Spleen (tissue), 11 donors: ENCODE measurements around the gene RHOC. TPM values are rescaled to one million over a fixed set of nuclear protein-coding genes. Genes with fewer than 3 reads are reported as not detected.
A peak's percentile ranks its signal among the peaks of the same experiment; 100 is the strongest.

Source experiments
- DNase-seq: peaks from one replicate; pipeline ENCODE4 v3.0.0-alpha.2; 2020
- H3K27ac ChIP-seq, 8 donors: fragments of 200-600 bp; sonication (generic) in 7 of 8; 1 replicate in 4 of 8; 2 replicates in 4 of 8; pipeline versions ENCODE4 v1.5.0 to v1.8.0; 2016 to 2021; ENCODE audit warnings: inconsistent platforms in 4 of 8, mild to moderate bottlenecking in 4 of 8, moderate library complexity in 1 of 8
- H3K27me3 ChIP-seq, 7 donors: fragments of 200-600 bp; sonication (generic) in 6 of 7; replicated peaks in 1 of 7; 1 replicate in 4 of 7; 2 replicates in 3 of 7; pipeline versions ENCODE4 v1.5.0 to v1.8.0; 2016 to 2021; ENCODE audit warnings: inconsistent platforms in 3 of 7, mild to moderate bottlenecking in 1 of 7
- H3K36me3 ChIP-seq, 6 donors: fragments of 200-600 bp; sonication (generic) in 5 of 6; 1 replicate in 4 of 6; 2 replicates in 2 of 6; pipeline versions ENCODE4 v1.5.0 to v1.8.0; 2016 to 2021; ENCODE audit warnings: inconsistent platforms in 2 of 6
- H3K4me1 ChIP-seq, 6 donors: fragments of 200-600 bp; sonication (generic) in 5 of 6; 1 replicate in 3 of 6; 2 replicates in 3 of 6; pipeline versions ENCODE4 v1.5.0 to v1.8.0; 2016 to 2021; ENCODE audit warnings: inconsistent platforms in 3 of 6
- H3K4me3 ChIP-seq, 8 donors: fragments of 200-600 bp; sonication (generic) in 7 of 8; 1 replicate in 4 of 8; 2 replicates in 4 of 8; pipeline versions ENCODE4 v1.5.0 to v1.8.0; 2016 to 2021; ENCODE audit warnings: inconsistent platforms in 4 of 8, mild to moderate bottlenecking in 4 of 8, moderate library complexity in 2 of 8
- H3K9me3 ChIP-seq, 8 donors: fragments of 200-600 bp; sonication (generic) in 7 of 8; 1 replicate in 4 of 8; 2 replicates in 4 of 8; pipeline versions ENCODE4 v1.5.0 to v1.8.0; 2016 to 2021; ENCODE audit warnings: inconsistent platforms in 4 of 8
- POLR2A ChIP-seq, 3 donors: fragments of 450-650 bp; IDR thresholded peaks; one replicate each; pipeline ENCODE4 v1.5.1; 2017; ENCODE audit warnings: antibody characterized with exemption in 3 of 3, mild to moderate bottlenecking in 1 of 3
- POLR2AphosphoS5 ChIP-seq, 3 donors: sonication (generic); formaldehyde crosslinking; IDR thresholded peaks; one replicate each; pipeline ENCODE4 v1.5.1; 2017; ENCODE audit warnings: antibody characterized with exemption in 3 of 3
- WGBS, 5 donors: extraction: QIAGEN DNeasy Blood & Tissue Kit in 3 of 5; methylation state at CpG; one replicate each; pipeline versions ENCODE4 v1.1.5 to v1.1.7; 2013 to 2018; 5-methylcytosine and 5-hydroxymethylcytosine counted together
- intact Hi-C: fragments of 100-400 bp; cut with DNase I; formaldehyde crosslinking; loops from one replicate; pipeline ENCODE4 v1.15.0; 2023; ENCODE audit warnings: low total_unique reads
- polyA plus RNA-seq, 3 donors: library from polyadenylated mRNA; stranded (reverse); fragments of 200-250 nt; gene quantifications; one replicate each; pipeline ENCODE4 v1.2.1, GENCODE V29; 2013
- total RNA-seq, 7 donors: library from RNA; depleted of rRNA in 3 of 7; stranded (reverse); fragments of >200 nt in 3 of 7; fragmentation: NEBNext Ultra II Directional in 4 of 7; extraction: Animal tissue kit (Norgen Biotek cat#: 25700) in 4 of 7; gene quantifications; one replicate each; pipeline versions ENCODE4 v1.1.0 to v1.2.1, GENCODE V29; 2016 to 2021
- TF ChIP-seq, protein P1 (sequence below), 11 experiments: fragments of 200-600 bp in 7 of 11; fragments of 450-650 bp in 4 of 11; sonication (generic) in 4 of 11; IDR thresholded peaks in 8 of 11; conservative IDR thresholded peaks in 3 of 11; 1 replicate in 7 of 11; 2 replicates in 4 of 11; pipeline versions ENCODE4 v1.4.0 to v1.8.0; 2016 to 2021; ENCODE audit warnings: antibody characterized with exemption in 11 of 11, inconsistent platforms in 4 of 11, mild to moderate bottlenecking in 1 of 11
- donor health status: healthy with polysubstance abuse.
- donor health status: DM: no; HTN: no; CAD: no; lungs with moderate emphysema.
- donor health status: DM: no; HTN: no; CAD: no.
- donor health status: Bipolar disorder and iron deficiency.
- donor health status: healthy.
- donor health status: DM: no; HTN: no; CAD: no.
- donor health status: DM: yes; HTN: yes; CAD: no.

Gene RHOC
- total and polyA plus RNA-seq, 10 donors = 120 to 323 (median 203) TPM

DNA sequence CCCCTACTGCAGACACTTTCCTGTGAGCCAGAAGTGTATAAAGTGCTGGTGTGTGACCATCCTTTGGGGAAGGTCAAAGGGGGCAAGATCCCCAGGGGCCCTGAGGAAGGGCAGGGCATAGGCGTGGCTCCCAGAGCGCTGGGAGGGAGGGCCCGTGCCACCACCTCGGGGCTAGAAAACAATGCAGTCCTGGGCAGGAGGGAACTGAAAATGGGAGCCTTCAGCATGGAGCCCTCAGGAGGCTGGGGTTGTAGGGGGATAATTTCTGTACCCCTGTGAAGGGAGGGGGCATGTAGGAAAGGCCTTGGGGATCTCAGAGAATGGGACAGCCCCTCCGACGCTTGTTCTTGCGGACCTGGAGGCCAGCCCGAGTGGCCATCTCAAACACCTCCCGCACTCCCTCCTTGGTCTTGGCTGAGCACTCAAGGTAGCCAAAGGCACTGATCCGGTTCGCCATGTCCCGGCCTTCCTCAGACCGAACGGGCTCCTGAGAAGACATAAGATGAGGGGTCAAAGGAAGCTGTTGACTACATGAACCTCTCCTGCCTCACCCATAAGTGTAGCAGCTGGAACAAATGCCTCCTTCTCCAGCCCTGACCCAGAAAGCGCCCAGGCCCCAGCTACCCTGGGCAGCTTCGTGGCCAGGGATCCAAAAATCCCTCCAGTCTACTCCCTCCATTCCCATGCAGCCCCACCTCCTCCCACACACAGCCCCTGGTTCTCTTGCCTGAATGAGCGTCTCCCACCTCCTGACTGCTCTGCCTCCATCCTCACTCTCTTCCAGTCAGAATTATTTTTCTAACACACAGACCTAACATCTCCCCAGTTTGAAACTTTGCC is 5.5 kb downstream of the RHOC start:
- TF ChIP-seq POLR2AphosphoS5 (IDR thresholded peaks at IDR 0.05) (peak in 1 of 3 donors; percentile 59), POLR2A (IDR thresholded peaks at IDR 0.05) (no peak)
- TF ChIP-seq, protein P1, sequence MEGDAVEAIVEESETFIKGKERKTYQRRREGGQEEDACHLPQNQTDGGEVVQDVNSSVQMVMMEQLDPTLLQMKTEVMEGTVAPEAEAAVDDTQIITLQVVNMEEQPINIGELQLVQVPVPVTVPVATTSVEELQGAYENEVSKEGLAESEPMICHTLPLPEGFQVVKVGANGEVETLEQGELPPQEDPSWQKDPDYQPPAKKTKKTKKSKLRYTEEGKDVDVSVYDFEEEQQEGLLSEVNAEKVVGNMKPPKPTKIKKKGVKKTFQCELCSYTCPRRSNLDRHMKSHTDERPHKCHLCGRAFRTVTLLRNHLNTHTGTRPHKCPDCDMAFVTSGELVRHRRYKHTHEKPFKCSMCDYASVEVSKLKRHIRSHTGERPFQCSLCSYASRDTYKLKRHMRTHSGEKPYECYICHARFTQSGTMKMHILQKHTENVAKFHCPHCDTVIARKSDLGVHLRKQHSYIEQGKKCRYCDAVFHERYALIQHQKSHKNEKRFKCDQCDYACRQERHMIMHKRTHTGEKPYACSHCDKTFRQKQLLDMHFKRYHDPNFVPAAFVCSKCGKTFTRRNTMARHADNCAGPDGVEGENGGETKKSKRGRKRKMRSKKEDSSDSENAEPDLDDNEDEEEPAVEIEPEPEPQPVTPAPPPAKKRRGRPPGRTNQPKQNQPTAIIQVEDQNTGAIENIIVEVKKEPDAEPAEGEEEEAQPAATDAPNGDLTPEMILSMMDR (IDR thresholded peaks at IDR 0.05 in 8 of 11, conservative IDR thresholded peaks at IDR 0.05 in 3 of 11) = no peak
- intact Hi-C loops = no loop called here
- H3K36me3 ChIP-seq = peaks cover 0 to 76% (median 22%) of the 10 kb centered on the region in 6 donors
- peaks cover 62 to 88% (median 81%) of the 10 kb centered on the region in 6 donors for H3K4me1 ChIP-seq
- H3K27me3 ChIP-seq = peaks cover 0 to under 1% (median 0%) of the 10 kb centered on the region in 7 donors
- DNase-seq = peak; percentile 77
- 59 to 75% (median 63%) methylated on average over 17 of the region's 17 CpGs for WGBS, 5 donors
- no peaks in the 10 kb centered on the region for H3K9me3 ChIP-seq
- peak overlapping the region in 1 of 8 donors; percentile 6 for H3K4me3 ChIP-seq
- peak overlapping the region; percentile 76 to 97 (median 90) for H3K27ac ChIP-seq

DNA sequence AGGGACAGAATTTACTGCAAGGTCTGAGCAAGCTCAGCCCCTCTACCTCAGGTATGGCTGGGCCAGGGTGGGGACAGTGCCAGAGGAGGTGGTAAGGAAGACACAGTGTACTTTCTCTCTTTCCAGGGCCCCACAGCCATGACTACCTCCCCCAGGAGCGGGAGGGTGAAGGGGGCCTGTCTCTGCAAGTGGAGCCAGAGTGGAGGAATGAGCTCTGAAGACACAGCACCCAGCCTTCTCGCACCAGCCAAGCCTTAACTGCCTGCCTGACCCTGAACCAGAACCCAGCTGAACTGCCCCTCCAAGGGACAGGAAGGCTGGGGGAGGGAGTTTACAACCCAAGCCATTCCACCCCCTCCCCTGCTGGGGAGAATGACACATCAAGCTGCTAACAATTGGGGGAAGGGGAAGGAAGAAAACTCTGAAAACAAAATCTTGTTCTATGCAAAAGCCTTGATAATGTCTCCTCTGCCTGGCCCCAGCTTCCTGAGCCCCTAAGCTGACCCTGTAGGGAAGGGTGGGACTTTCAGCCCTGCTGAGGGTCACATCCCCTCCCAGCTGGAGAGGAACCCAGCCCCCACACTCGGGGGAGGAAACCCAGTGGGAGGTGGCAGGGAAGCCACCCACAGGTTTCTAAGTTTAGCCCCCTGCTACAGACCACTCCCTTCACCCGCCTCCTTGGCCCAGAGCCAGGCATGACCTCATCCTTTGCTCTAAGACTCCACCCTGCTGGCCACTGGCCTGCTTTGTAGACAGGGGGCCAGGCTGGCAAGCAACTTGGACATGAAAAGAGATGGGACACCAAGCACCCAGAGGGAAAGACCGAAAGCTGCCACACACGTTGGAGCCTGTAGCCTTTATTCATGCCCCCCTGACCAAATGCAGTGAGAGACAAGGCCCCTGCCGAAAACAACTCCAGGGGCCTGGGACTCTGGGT is 6.4 kb downstream of the RHOC start:
- Histone ChIP-seq H3K4me3 (peak overlapping the region in 1 of 8 donors; percentile 6), H3K27me3 (no peaks in the 10 kb centered on the region), H3K27ac (peak overlapping the region; percentile 31 to 97 (median 90)), H3K4me1 (peaks cover 57 to 81% (median 74%) of the 10 kb centered on the region in 6 donors), H3K9me3 (no peaks in the 10 kb centered on the region), H3K36me3 (peaks cover 0 to 85% (median 27%) of the 10 kb centered on the region in 6 donors)
- intact Hi-C loops = no loop called here
- peak; percentile 94 for DNase-seq
- 21 to 30% (median 24%) methylated on average over 7 of the region's 7 CpGs for WGBS, 5 donors
- TF ChIP-seq, protein P1 (IDR thresholded peaks at IDR 0.05 in 8 of 11, conservative IDR thresholded peaks at IDR 0.05 in 3 of 11) = peak in 6 of 11 experiments; percentile 19 to 52 (median 26)
- TF ChIP-seq POLR2A (IDR thresholded peaks at IDR 0.05) (peak in 1 of 3 donors; percentile 9), POLR2AphosphoS5 (IDR thresholded peaks at IDR 0.05) (peak; percentile 76 to 88 (median 86))

DNA sequence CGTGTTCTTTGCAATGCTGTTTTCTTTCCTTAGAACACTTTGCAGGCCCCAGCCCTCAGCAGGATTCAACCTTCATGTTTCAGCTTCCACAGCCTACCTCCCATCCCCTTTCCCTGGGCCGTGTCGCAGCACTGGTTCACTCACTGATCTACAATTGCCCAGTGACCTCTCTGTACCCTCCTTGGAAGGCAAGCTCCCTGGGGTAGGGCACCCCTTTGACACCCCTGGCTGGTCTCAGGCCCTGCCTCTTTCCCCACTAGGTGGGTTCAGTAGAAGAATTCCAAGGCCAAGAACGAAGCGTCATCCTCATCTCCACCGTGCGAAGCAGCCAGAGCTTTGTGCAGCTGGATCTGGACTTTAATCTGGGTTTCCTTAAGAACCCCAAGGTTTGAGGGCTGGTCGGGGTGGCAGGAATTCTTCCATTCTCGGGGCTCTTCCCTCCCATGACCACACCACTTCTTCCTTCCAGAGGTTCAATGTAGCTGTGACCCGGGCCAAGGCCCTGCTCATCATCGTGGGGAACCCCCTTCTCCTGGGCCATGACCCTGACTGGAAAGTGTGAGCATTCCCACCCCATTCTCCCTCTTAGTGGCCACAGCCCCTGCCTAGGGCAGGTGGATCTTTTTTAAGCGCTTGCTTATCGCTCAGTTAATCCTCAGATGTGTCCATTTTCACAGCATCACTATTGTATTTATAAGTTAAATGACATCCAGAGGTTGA is 7.3 kb downstream of the RHOC start:
- Histone ChIP-seq H3K27ac (peak overlapping the region; percentile 36 to 97 (median 90)), H3K4me3 (no peak overlapping the region), H3K9me3 (no peaks in the 10 kb centered on the region), H3K36me3 (peaks cover 0 to 94% (median 36%) of the 10 kb centered on the region in 6 donors), H3K27me3 (no peaks in the 10 kb centered on the region), H3K4me1 (peaks cover 53 to 71% (median 65%) of the 10 kb centered on the region in 6 donors)
- 57 to 79% (median 73%) methylated on average over 11 to 13 of the region's 13 CpGs for WGBS, 5 donors
- peak; percentile 70 for DNase-seq
- intact Hi-C loops = no loop called here
- TF ChIP-seq POLR2AphosphoS5 (IDR thresholded peaks at IDR 0.05) (peak in 2 of 3 donors; percentile 37 to 38), POLR2A (IDR thresholded peaks at IDR 0.05) (no peak)
- TF ChIP-seq, protein P1 (IDR thresholded peaks at IDR 0.05 in 8 of 11, conservative IDR thresholded peaks at IDR 0.05 in 3 of 11) = no peak
